ENCODE results near the gene UNC93B1. TPM values are rescaled to one million over a fixed set of nuclear protein-coding genes. Genes with fewer than 3 reads are reported as not detected.
"Not testable (repeated sequence)": the region's sequence is repeated elsewhere in the genome, so short reads cannot be mapped to it uniquely, and the experiment has no call there.

Gene UNC93B1
- total RNA-seq, 3 donors from 2014 or later = 30.1 to 47.5 (median 46.8) TPM

DNA sequence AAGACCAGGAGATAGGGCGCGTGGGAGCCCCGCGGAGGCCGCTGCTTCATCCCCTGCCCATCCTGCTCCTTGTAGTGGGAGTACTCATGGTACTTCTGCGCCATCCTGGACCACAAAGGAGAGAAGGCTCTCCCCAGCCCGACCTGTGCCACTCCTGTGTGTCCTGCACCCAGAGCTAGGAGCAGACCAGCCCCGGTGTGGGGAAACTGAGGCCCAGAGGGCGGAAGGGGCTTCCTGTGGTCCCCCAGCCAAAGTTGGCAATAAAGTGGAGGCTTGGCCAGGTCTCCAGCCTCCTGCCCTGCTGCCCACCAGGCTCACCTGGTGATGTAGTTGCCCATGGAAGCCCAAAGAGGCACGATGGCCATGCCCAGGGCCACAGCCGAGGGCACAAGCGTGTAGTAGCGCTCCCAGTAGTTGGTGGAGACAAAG lies 4.7 kb downstream of the UNC93B1 start:
- H3K4me1 ChIP-seq (ENCODE audit: low read depth) = peaks cover 18% of the 10 kb centered on the region
- no peak for ATAC-seq
- intact Hi-C loops (cut with DNase I, micrococcal nuclease) = no loop called here
- H3K4me3 ChIP-seq = no peak overlapping the region
- peak in 2 of 3 donors; percentile 35 to 42 for DNase-seq
- H3K9me3 ChIP-seq = no peaks in the 10 kb centered on the region
- TF ChIP-seq, protein P1, sequence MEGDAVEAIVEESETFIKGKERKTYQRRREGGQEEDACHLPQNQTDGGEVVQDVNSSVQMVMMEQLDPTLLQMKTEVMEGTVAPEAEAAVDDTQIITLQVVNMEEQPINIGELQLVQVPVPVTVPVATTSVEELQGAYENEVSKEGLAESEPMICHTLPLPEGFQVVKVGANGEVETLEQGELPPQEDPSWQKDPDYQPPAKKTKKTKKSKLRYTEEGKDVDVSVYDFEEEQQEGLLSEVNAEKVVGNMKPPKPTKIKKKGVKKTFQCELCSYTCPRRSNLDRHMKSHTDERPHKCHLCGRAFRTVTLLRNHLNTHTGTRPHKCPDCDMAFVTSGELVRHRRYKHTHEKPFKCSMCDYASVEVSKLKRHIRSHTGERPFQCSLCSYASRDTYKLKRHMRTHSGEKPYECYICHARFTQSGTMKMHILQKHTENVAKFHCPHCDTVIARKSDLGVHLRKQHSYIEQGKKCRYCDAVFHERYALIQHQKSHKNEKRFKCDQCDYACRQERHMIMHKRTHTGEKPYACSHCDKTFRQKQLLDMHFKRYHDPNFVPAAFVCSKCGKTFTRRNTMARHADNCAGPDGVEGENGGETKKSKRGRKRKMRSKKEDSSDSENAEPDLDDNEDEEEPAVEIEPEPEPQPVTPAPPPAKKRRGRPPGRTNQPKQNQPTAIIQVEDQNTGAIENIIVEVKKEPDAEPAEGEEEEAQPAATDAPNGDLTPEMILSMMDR (IDR thresholded peaks at IDR 0.05) = no peak
- H3K36me3 ChIP-seq (ENCODE audit: low read depth) = no peaks in the 10 kb centered on the region

GRCh38 chr11:67998150-67999045 lies 5.5 kb downstream of the UNC93B1 start:
- Histone ChIP-seq H3K4me1 (ENCODE audit: low read depth) (peaks cover 16% of the 10 kb centered on the region), H3K9me3 (no peaks in the 10 kb centered on the region), H3K36me3 (ENCODE audit: low read depth) (no peaks in the 10 kb centered on the region), H3K4me3 (no peak overlapping the region)
- DNase-seq (peak in 2 of 3 donors; percentile 46 to 53), ATAC-seq (no peak)
- TF ChIP-seq, protein P1 (IDR thresholded peaks at IDR 0.05) = no peak
- intact Hi-C loops (cut with DNase I, micrococcal nuclease) = no loop called here

GRCh38 chr11:67997475-67997921 lies 6.4 kb downstream of the UNC93B1 start:
- DNase-seq (peak in 2 of 3 donors; percentile 60 to 67), ATAC-seq (peak; percentile 27)
- H3K4me1 ChIP-seq (ENCODE audit: low read depth) = peaks cover 11% of the 10 kb centered on the region
- intact Hi-C loops (cut with DNase I, micrococcal nuclease) = no loop called here
- no peaks in the 10 kb centered on the region for H3K9me3 ChIP-seq
- H3K4me3 ChIP-seq = no peak overlapping the region
- H3K36me3 ChIP-seq (ENCODE audit: low read depth) = no peaks in the 10 kb centered on the region
- TF ChIP-seq, protein P1 (IDR thresholded peaks at IDR 0.05) = no peak

DNA sequence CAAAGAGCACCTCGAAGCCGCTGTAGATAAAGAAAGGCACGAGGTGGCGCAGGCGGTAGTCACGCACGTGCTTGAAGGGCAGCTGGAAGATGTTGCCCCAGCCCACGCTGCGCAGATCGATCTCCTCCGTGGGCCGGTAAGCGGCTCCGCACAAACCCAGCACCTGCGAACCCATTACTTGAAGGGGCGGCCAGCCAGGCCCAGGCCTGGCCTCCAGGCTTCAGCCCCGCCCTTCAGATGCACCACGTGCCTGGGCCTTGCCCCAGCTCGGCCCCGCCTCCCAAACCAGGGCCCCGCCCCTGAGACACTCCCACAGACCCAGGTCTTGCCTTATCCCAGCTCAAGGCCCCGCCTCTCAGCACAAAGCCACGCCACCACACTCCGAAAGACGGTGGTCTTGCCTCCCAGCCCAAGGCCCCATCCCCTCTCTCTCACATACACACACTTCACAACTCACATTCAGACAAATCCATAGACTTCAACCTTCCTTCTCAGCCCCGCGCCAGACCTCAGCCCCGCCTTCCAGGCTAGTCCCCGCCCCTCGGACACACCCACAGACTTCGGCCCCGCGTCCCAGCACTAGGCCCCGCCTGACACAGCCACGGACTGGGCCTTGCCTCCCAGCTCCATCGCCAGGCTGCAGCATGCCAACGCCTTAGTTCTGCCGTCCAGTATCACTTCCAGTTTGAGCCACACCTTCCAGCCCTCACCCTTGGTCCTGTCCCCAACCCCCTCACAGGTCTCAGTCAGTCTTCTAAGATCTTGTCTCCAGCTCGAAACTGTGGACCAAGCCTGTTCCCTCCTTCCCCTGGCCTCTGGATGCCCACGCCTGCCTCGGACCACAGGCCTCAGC lies 7.0 kb downstream of the UNC93B1 start:
- Histone ChIP-seq H3K4me3 (no peak overlapping the region), H3K9me3 (no peaks in the 10 kb centered on the region), H3K4me1 (ENCODE audit: low read depth) (peaks cover 11% of the 10 kb centered on the region), H3K36me3 (ENCODE audit: low read depth) (no peaks in the 10 kb centered on the region)
- ATAC-seq = peak; percentile 97
- DNase-seq = peak; percentile 90 to 95 (median 94)
- intact Hi-C loops (cut with DNase I, micrococcal nuclease) = no loop called here
- TF ChIP-seq, protein P1 (IDR thresholded peaks at IDR 0.05) = no peak

DNA sequence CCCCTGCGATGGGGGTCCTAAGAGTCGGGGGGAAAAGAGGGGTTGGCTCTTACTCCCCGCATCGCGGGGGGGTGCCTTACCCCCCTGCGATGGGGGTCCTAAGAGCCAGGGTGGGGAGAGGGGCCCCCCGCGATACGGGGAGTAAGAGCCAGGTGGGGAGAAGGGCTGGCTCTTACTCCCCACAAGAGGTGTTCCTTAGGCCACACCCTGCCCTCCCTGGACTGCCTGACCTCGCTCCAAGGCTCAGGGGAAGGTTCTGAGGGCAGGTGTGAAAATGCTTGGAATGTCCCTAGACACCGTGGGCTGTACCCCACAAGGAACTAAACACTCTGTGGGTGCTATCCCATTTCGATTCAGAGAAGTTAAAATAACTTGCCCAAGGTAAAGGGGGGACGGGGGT lies 7.8 kb downstream of the UNC93B1 start:
- no peak for ATAC-seq
- H3K36me3 ChIP-seq (ENCODE audit: low read depth) = no peaks in the 10 kb centered on the region
- no peaks in the 10 kb centered on the region for H3K9me3 ChIP-seq
- TF ChIP-seq, protein P1 (IDR thresholded peaks at IDR 0.05) = no peak
- no peak overlapping the region for H3K4me3 ChIP-seq
- DNase-seq = no peak
- intact Hi-C loops (cut with DNase I, micrococcal nuclease) = no loop called here
- H3K4me1 ChIP-seq (ENCODE audit: low read depth) = peaks cover 11% of the 10 kb centered on the region

DNA sequence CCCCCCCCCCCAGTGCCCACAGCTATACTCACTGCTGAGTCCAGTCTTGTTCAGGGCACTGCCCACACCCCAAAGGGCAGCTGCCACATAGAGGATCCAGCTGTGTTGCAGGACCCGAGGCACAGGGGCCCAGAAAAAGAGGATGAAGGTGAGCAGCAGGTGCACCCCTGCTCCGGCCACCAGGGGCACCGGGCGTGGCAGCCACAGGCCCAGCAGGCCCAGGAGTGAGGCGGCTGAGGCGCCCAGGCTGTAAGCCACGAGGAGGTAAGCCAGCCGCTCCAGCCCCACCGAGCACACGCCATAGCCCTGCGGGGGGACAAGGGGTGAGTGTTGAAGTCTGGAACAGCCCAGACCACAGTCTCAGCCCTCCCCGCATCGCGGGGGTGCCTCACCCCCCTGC lies 8.3 kb downstream of the UNC93B1 start:
- DNase-seq; ATAC-seq; H3K36me3 ChIP-seq (ENCODE audit: low read depth); intact Hi-C loops (cut with DNase I, micrococcal nuclease); H3K4me3 ChIP-seq; H3K9me3 ChIP-seq: not testable (repeated sequence)
- H3K4me1 ChIP-seq (ENCODE audit: low read depth) = peaks cover 11% of the 10 kb centered on the region

- H3K4me1 ChIP-seq (ENCODE audit: low read depth) = peaks cover 11% of the 10 kb centered on the region
- ATAC-seq; intact Hi-C loops (cut with DNase I, micrococcal nuclease); H3K9me3 ChIP-seq; H3K36me3 ChIP-seq (ENCODE audit: low read depth); H3K4me3 ChIP-seq; DNase-seq: not testable (repeated sequence)
Observed at GRCh38 chr11:67995129-67995528, 8.8 kb downstream of the UNC93B1 start.

GRCh38 chr11:67994387-67994786 lies 9.5 kb downstream of the UNC93B1 start:
- H3K4me1 ChIP-seq (ENCODE audit: low read depth) = peaks cover 11% of the 10 kb centered on the region
- H3K4me3 ChIP-seq; H3K36me3 ChIP-seq (ENCODE audit: low read depth); ATAC-seq; DNase-seq; intact Hi-C loops (cut with DNase I, micrococcal nuclease); H3K9me3 ChIP-seq: not testable (repeated sequence)

Data from mucosa of descending colon (tissue), 3 donors.